HT-29 (cell line): ENCODE data around the gene ZNF585A. TPM values are rescaled to one million over a fixed set of nuclear protein-coding genes. Genes with fewer than 3 reads are reported as not detected.

ENCODE experiments used
- DNase-seq: peaks from one replicate; pipeline ENCODE4 v3.0.0-alpha.2; 2015; ENCODE audit warnings: low spot score
- total RNA-seq: library from RNA; depleted of rRNA; stranded (reverse); fragments of >200 nt; shearing (Covaris generic); gene quantifications from 2 replicates; pipeline ENCODE4 v1.2.3, GENCODE V29; 2014; rRNA removed

ZNF585A gene
- total RNA-seq, 1 experiment from 2014 or later: 3.7 TPM

DNA sequence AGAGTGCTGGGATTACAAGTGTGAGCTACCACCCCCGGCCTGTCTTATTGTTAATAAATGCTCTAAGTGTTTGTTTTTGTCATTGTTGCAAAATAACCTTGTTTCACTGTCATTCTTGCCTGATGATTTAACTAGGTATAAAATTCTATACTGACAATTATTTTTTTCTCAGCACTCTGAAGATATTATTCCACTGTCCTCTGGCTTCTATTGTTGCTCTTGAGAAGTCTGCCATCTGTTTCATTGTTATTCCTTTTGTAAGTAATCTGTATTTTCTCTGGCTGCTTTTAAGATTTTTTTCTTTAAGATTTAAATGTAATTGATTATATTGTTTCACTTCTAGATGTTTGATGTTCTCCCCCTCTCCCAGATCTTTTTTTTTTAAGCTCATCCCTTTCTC, 76.6 kb downstream of the ZNF585A start:
- DNase-seq: no peak

Other genes starting within 250 kb of the ZNF585A start
- 0.18 TPM in 1 of 2 replicates, not detected in the other for gene ZNF420, start 94.3 kb downstream of the ZNF585A start, total RNA-seq
- 3.7 and 4.3 TPM in 2 replicates for gene ZNF585B, start 37.8 kb upstream of the ZNF585A start, total RNA-seq
- gene ZNF383, start 45.5 kb upstream of the ZNF585A start, total RNA-seq: 2.3 and 3.7 TPM in 2 replicates
- gene ZNF527, start 198.4 kb upstream of the ZNF585A start, total RNA-seq: 0.28 and 1.4 TPM in 2 replicates